ENCODE results near the gene EVPL.
"Not testable (repeated sequence)": the region's sequence is repeated elsewhere in the genome, so short reads cannot be mapped to it uniquely, and the experiment has no call there.

Gene EVPL

DNA sequence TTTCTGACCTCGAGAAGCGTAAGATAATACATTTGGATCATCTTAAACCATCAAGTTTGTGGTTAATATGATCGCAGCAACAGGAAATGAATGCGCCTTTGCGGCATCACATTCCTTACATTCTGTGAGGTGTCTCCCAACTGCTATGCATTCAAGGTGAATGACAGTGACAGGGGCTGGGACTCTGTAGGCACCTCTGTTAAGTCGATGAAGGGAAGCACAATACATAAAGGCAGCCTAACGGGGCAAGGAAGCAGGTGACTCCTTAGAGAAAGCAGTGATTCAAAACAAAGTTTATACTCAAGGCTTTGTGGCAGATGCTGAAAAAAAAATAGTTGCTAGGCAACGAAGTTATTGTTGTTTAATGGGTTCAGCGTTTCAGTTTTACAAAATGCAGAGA, 21.6 kb upstream of the EVPL start:
- Mint-ChIP-seq H3K36me3 (ENCODE audit: low read depth) (peaks cover 84% of the 10 kb centered on the region), H3K27ac (no peak overlapping the region), H3K9me3 (no peaks in the 10 kb centered on the region), H3K4me1 (peaks cover 11% of the 10 kb centered on the region), H3K27me3 (ENCODE audit: low read depth, poor library complexity) (no peaks in the 10 kb centered on the region), H3K4me3 (no peak overlapping the region)
- TF ChIP-seq, protein P1, sequence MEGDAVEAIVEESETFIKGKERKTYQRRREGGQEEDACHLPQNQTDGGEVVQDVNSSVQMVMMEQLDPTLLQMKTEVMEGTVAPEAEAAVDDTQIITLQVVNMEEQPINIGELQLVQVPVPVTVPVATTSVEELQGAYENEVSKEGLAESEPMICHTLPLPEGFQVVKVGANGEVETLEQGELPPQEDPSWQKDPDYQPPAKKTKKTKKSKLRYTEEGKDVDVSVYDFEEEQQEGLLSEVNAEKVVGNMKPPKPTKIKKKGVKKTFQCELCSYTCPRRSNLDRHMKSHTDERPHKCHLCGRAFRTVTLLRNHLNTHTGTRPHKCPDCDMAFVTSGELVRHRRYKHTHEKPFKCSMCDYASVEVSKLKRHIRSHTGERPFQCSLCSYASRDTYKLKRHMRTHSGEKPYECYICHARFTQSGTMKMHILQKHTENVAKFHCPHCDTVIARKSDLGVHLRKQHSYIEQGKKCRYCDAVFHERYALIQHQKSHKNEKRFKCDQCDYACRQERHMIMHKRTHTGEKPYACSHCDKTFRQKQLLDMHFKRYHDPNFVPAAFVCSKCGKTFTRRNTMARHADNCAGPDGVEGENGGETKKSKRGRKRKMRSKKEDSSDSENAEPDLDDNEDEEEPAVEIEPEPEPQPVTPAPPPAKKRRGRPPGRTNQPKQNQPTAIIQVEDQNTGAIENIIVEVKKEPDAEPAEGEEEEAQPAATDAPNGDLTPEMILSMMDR (IDR thresholded peaks at IDR 0.05): no peak
- no peak for DNase-seq

DNA sequence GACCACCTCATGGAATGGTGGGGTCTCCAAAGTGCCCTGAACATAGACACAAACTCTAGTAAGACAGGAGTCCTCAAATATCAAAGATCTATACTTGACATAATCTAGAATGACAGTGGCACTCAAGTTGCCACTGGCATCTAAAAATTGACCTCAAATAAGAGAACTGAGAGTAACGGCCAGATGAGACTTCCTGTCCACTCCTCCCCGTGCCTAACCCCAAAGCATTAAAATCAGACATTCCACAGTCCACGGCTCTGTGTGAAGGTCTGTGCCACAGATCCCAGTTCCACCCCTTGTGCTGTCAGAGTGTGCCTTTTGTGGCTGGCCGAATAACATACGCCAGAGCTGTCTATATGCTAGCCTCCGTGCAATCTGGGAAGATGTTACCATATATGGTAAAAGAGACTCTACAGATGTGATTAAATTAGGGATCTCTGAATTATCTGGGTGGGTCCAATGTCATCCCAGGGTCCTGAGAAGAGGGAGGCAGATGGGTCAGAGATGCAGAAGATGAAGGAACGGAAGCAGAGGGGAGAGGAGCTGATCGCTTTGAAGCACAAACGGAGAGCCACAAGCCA, 21.0 kb upstream of the EVPL start:
- peak overlapping the region; percentile 28 for H3K27ac Mint-ChIP-seq
- peaks cover 6% of the 10 kb centered on the region for H3K4me1 Mint-ChIP-seq
- H3K36me3 Mint-ChIP-seq (ENCODE audit: low read depth): peaks cover 84% of the 10 kb centered on the region

DNA sequence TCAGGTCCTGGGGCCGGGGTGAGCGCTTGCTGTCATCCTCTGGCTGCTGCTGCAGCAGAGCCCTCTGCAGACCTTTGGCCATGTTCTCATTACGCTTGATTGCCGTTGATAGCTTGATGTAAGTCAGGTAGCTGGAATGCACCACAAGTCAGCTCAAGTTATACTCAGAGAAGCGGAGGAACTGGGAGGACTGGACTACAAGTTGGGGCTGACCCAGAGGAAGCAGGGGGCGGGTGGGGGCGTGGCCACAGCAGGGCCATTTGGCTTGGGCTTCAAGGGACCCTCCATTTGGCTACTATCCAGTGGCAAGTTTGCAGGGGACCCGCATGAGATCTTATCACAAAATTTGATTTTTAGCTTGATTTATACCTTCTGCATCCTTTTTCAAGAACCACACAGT, 19.0 kb upstream of the EVPL start:
- Mint-ChIP-seq H3K4me3 (no peak overlapping the region), H3K27me3 (ENCODE audit: low read depth, poor library complexity) (no peaks in the 10 kb centered on the region), H3K27ac (no peak overlapping the region), H3K36me3 (ENCODE audit: low read depth) (peaks cover 90% of the 10 kb centered on the region), H3K4me1 (peaks cover 4% of the 10 kb centered on the region), H3K9me3 (no peaks in the 10 kb centered on the region)
- no peak for DNase-seq
- TF ChIP-seq, protein P1 (IDR thresholded peaks at IDR 0.05): no peak

More for the DNA sequence above, 21.0 kb upstream of the EVPL start:
- H3K9me3 Mint-ChIP-seq: no peaks in the 10 kb centered on the region
- no peak overlapping the region for H3K4me3 Mint-ChIP-seq
- no peaks in the 10 kb centered on the region for H3K27me3 Mint-ChIP-seq (ENCODE audit: low read depth, poor library complexity)
- DNase-seq: no peak
- TF ChIP-seq, protein P1 (IDR thresholded peaks at IDR 0.05): no peak

DNA sequence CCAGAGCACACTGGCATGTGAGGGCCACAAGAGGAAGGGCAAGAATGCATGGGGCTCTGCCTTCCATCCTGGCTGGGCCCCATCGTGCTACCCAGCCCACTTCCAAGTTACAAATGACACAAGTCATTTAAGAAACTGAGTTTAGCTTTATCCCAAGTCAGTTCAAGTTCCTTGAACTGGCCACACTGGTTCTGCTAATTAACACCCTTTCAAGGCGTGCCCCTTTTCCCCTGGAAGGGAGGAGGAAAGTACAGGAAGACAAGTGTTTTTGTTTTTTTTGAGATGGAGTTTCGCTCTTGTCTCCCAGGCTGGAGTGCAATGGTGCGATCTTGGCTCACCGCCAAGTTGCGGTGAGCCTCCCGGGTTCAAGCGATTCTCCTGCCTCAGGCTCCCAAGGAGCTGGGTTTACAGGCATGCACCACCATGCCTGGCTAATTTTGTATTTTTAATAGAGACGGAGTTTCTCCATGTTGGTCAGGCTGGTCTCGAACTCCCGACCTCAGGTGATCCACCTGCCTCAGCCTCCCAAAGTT, 17.4 kb upstream of the EVPL start:
- H3K36me3 Mint-ChIP-seq (ENCODE audit: low read depth): peaks cover 89% of the 10 kb centered on the region

DNA sequence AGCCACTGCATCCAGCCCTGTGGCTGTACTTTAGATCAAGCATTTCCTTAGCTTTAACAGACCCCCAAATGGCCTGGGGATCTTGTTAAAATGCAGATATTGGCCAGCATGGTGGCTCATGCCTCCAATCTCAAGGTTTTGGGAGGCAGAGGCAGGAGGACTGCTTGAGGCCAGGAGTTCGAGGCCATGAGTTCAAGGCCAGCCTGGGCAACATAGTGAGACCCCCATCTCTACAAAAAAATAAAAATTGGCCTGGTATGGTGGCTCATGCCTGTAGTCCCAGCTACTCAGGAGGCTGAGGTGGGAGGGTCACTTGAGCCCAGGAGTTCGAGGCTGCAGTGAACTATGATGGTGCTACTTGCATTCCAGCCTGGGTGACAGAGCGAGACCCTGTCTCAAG, 15.8 kb upstream of the EVPL start:
- Mint-ChIP-seq H3K36me3 (ENCODE audit: low read depth) (peaks cover 89% of the 10 kb centered on the region), H3K4me1 (peaks cover 35% of the 10 kb centered on the region)
- DNase-seq; H3K4me3 Mint-ChIP-seq; H3K27ac Mint-ChIP-seq; H3K9me3 Mint-ChIP-seq; H3K27me3 Mint-ChIP-seq (ENCODE audit: low read depth, poor library complexity): not testable (repeated sequence)

More for the DNA sequence above, 17.4 kb upstream of the EVPL start:
- H3K9me3 Mint-ChIP-seq; H3K27ac Mint-ChIP-seq; H3K4me3 Mint-ChIP-seq; DNase-seq; H3K27me3 Mint-ChIP-seq (ENCODE audit: low read depth, poor library complexity): not testable (repeated sequence)
- peaks cover 18% of the 10 kb centered on the region for H3K4me1 Mint-ChIP-seq

DNA sequence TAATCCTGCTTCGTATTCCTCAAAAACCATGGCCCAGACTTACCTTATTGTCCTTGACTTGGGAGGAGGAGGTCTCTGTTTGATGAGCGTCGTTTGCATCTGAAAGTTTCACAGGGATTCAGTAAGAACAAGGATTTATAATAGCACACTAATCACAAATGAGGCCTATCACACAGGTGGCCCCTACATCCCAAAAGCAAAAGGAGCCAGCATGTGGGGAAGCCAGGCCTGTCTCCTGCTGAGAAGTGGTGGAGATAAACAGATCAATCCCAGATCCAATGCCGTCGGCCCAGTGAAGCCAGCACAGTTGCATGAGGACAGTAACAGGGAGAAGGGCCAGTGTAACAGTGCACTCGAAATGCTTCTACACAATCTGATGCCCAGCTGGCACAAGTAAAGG, 13.3 kb upstream of the EVPL start:
- TF ChIP-seq, protein P1 (IDR thresholded peaks at IDR 0.05): no peak
- Mint-ChIP-seq H3K27me3 (ENCODE audit: low read depth, poor library complexity) (no peaks in the 10 kb centered on the region), H3K4me1 (peaks cover 51% of the 10 kb centered on the region), H3K4me3 (no peak overlapping the region), H3K9me3 (no peaks in the 10 kb centered on the region), H3K36me3 (ENCODE audit: low read depth) (peaks cover 72% of the 10 kb centered on the region), H3K27ac (peak overlapping the region; percentile 10)
- no peak for DNase-seq

DNA sequence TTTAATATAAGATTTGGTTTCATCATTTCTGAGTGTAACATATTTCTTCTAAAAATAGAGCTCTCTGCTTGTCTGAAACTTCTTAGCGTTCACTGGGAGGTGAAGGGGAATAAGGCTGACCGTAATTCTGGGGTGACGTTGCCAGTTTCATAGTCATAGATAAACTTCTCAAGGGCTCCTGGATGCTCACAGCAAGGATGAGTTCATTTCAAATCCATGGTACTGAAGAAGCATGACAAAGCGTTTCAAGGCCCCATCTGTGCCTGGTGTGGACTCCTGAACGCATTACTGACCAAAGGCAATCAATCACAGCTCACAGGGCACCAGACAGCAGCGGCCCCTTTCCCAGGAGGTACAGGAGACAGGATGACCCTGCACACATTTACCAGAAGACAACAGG, 12.0 kb upstream of the EVPL start:
- Mint-ChIP-seq H3K36me3 (ENCODE audit: low read depth) (peaks cover 59% of the 10 kb centered on the region), H3K4me1 (peaks cover 59% of the 10 kb centered on the region), H3K27ac (peak overlapping the region; percentile 14), H3K27me3 (ENCODE audit: low read depth, poor library complexity) (no peaks in the 10 kb centered on the region), H3K9me3 (no peaks in the 10 kb centered on the region), H3K4me3 (peak overlapping the region; percentile 58)
- DNase-seq: no peak
- TF ChIP-seq, protein P1 (IDR thresholded peaks at IDR 0.05): no peak
